Vagina (tissue), 2 donors: ENCODE results near the gene VDR. TPM values are rescaled to one million over a fixed set of nuclear protein-coding genes. Genes with fewer than 3 reads are reported as not detected.
"Not testable (repeated sequence)": the region's sequence is repeated elsewhere in the genome, so short reads cannot be mapped to it uniquely, and the experiment has no call there.

ENCODE experiments used
- DNase-seq, 2 donors: peaks; one replicate each; pipeline ENCODE4 v3.0.0-alpha.2; 2017; ENCODE audit errors: extremely low spot score in 2 of 2
- H3K27ac ChIP-seq: fragments of 200-600 bp; sonication (generic); one replicate; pipeline ENCODE4 v1.5.1; 2019
- H3K27me3 ChIP-seq: fragments of 200-600 bp; sonication (generic); one replicate; pipeline ENCODE4 v1.5.1; 2019
- H3K36me3 ChIP-seq, 2 donors: fragments of 200-600 bp; sonication (generic); one replicate each; pipeline ENCODE4 v1.5.1; 2017 to 2019
- H3K4me1 ChIP-seq: fragments of 200-600 bp; sonication (generic); one replicate; pipeline ENCODE4 v1.5.1; 2019
- H3K4me3 ChIP-seq, 2 donors: fragments of 200-600 bp; sonication (generic); 1 replicate in 1 of 2; 2 replicates in 1 of 2; pipeline ENCODE4 v1.5.1; 2016 to 2019
- H3K9me3 ChIP-seq: fragments of 200-600 bp; sonication (generic); one replicate; pipeline ENCODE4 v1.5.1; 2019
- POLR2A ChIP-seq, 2 donors: fragments of 450-650 bp; IDR thresholded peaks; one replicate each; pipeline ENCODE4 v1.6.1; 2017; ENCODE audit warnings: antibody characterized with exemption in 2 of 2, mild to moderate bottlenecking in 2 of 2, moderate library complexity in 2 of 2
- POLR2AphosphoS5 ChIP-seq, 2 donors: sonication (generic); formaldehyde crosslinking; IDR thresholded peaks; one replicate each; pipeline ENCODE4 v1.9.0; 2017; ENCODE audit warnings: antibody characterized with exemption in 2 of 2, mild to moderate bottlenecking in 2 of 2, low read depth in 1 of 2; ENCODE audit not compliant: insufficient read depth in 1 of 2
- intact Hi-C: fragments of 100-400 bp; cut with DNase I; formaldehyde crosslinking; loops from one replicate; pipeline ENCODE4 v1.15.1; 2023
- total RNA-seq: library from RNA; depleted of rRNA; stranded (reverse); fragments of >200 nt; gene quantifications from one replicate; pipeline ENCODE4 v1.2.3, GENCODE V29; 2016
- TF ChIP-seq, protein P1 (sequence below), 3 experiments: fragments of 450-650 bp in 2 of 3; fragments of 200-600 bp in 1 of 3; sonication (generic) in 1 of 3; IDR thresholded peaks; one replicate each; pipeline ENCODE4 v1.5.1; 2017 to 2019; ENCODE audit warnings: antibody characterized with exemption in 3 of 3, mild to moderate bottlenecking in 2 of 3, moderate library complexity in 2 of 3

VDR gene
- total RNA-seq, 1 donor from 2014 or later: 23.6 TPM

GRCh38 chr12:47811581-47812484 is 93.0 kb downstream of the VDR start:
- intact Hi-C loops: no loop called here
- no peaks in the 10 kb centered on the region for H3K36me3 ChIP-seq
- DNase-seq: no peak
- H3K27me3 ChIP-seq: no peaks in the 10 kb centered on the region
- H3K4me1 ChIP-seq: peaks cover 100% of the 10 kb centered on the region
- no peaks in the 10 kb centered on the region for H3K9me3 ChIP-seq
- H3K27ac ChIP-seq: peak overlapping the region; percentile 99
- peak overlapping the region in 1 of 2 donors; percentile 43 for H3K4me3 ChIP-seq
- peak; percentile 37 to 88 for TF ChIP-seq POLR2AphosphoS5 (IDR thresholded peaks at IDR 0.05; ENCODE audit: insufficient read depth in 1 of 2, low read depth in 1 of 2)
- TF ChIP-seq, protein P1, sequence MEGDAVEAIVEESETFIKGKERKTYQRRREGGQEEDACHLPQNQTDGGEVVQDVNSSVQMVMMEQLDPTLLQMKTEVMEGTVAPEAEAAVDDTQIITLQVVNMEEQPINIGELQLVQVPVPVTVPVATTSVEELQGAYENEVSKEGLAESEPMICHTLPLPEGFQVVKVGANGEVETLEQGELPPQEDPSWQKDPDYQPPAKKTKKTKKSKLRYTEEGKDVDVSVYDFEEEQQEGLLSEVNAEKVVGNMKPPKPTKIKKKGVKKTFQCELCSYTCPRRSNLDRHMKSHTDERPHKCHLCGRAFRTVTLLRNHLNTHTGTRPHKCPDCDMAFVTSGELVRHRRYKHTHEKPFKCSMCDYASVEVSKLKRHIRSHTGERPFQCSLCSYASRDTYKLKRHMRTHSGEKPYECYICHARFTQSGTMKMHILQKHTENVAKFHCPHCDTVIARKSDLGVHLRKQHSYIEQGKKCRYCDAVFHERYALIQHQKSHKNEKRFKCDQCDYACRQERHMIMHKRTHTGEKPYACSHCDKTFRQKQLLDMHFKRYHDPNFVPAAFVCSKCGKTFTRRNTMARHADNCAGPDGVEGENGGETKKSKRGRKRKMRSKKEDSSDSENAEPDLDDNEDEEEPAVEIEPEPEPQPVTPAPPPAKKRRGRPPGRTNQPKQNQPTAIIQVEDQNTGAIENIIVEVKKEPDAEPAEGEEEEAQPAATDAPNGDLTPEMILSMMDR (IDR thresholded peaks at IDR 0.05): no peak
- TF ChIP-seq POLR2A (IDR thresholded peaks at IDR 0.05): no peak

- Histone ChIP-seq H3K27ac (peak overlapping the region; percentile 99), H3K36me3 (no peaks in the 10 kb centered on the region), H3K9me3 (no peaks in the 10 kb centered on the region), H3K4me3 (no peak overlapping the region), H3K27me3 (no peaks in the 10 kb centered on the region), H3K4me1 (peaks cover 100% of the 10 kb centered on the region)
- intact Hi-C loops: no loop called here
- TF ChIP-seq POLR2A (IDR thresholded peaks at IDR 0.05): no peak
- no peak for TF ChIP-seq POLR2AphosphoS5 (IDR thresholded peaks at IDR 0.05; ENCODE audit: insufficient read depth in 1 of 2, low read depth in 1 of 2)
- TF ChIP-seq, protein P1 (IDR thresholded peaks at IDR 0.05): no peak
- no peak for DNase-seq
Observed at GRCh38 chr12:47811072-47811396, 93.8 kb downstream of the VDR start.

DNA sequence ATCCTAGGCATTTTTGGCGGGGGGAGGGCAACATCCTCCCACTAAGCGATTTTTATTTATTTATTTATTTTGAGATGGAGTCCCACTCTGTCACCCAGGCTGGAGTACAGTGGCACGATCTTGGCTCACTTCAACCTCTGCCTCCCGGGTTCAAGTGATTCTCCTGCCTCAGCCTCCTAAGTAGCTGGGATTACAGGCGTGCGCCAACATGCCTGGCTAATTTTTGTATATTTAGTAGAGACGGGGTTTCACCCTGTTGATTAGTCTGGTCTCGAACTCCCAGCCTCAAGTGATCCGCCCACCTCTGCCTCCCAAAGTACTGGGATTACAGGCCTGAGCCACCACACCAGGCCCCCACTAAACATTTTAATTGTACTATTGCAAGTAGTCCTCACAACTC is 95.3 kb downstream of the VDR start:
- H3K9me3 ChIP-seq, H3K27me3 ChIP-seq, DNase-seq, H3K36me3 ChIP-seq, H3K4me3 ChIP-seq, intact Hi-C loops: not testable (repeated sequence)
- Histone ChIP-seq H3K27ac (peak overlapping the region; percentile 99), H3K4me1 (peaks cover 100% of the 10 kb centered on the region)

DNA sequence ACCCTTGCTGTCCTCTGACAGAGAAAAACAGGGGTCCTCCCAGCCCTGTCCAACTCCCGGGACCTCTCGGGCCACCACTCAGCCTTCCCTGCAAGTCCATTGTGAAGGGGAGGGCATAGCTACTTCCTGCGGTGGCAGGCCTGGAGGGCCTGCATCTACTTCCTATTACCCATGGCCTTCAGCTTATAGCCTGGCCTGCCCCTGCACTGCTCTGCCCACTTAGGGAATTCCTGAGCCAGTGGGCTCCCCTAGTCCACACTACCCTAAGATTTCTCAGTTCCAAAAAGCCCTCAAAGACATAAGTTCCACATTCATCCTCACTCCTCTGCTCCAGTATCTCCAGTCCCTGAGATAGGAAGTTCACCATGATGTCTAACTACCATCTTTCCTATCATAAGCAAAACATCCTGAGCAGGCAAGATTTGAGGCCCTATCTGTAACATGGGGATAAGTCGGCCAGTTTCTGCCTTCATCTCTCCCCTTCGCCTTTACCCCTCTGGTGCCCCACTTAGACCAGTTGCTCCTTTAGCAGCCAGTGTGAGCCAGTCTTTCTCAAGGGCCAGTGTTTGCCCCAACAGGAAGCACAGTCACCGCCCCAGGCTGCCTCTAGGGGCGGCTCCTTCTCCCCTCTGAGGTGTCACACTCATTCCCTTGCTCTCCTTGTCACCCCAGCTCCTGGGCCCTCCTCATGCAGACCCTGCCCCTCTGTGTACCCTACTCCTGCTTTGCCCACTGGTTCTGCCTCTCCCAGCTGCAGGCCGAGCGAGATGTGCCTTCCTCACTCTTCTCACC is 96.0 kb downstream of the VDR start:
- DNase-seq: no peak
- peak overlapping the region in 1 of 2 donors; percentile 0 for H3K4me3 ChIP-seq
- no peaks in the 10 kb centered on the region for H3K36me3 ChIP-seq
- H3K9me3 ChIP-seq: no peaks in the 10 kb centered on the region
- intact Hi-C loops: no loop called here
- peaks cover 100% of the 10 kb centered on the region for H3K4me1 ChIP-seq
- peak overlapping the region; percentile 99 for H3K27ac ChIP-seq
- H3K27me3 ChIP-seq: no peaks in the 10 kb centered on the region
- TF ChIP-seq POLR2A (IDR thresholded peaks at IDR 0.05) (no peak), POLR2AphosphoS5 (IDR thresholded peaks at IDR 0.05; ENCODE audit: insufficient read depth in 1 of 2, low read depth in 1 of 2) (no peak)
- TF ChIP-seq, protein P1 (IDR thresholded peaks at IDR 0.05): no peak

- intact Hi-C loops: no loop called here
- peaks cover 100% of the 10 kb centered on the region for H3K4me1 ChIP-seq
- no peaks in the 10 kb centered on the region for H3K9me3 ChIP-seq
- no peak for DNase-seq
- no peaks in the 10 kb centered on the region for H3K36me3 ChIP-seq
- no peaks in the 10 kb centered on the region for H3K27me3 ChIP-seq
- H3K27ac ChIP-seq: peak overlapping the region; percentile 99
- TF ChIP-seq, protein P1 (IDR thresholded peaks at IDR 0.05): no peak
- TF ChIP-seq POLR2AphosphoS5 (IDR thresholded peaks at IDR 0.05; ENCODE audit: insufficient read depth in 1 of 2, low read depth in 1 of 2) (peak in 1 of 2 donors; percentile 55), POLR2A (IDR thresholded peaks at IDR 0.05) (no peak)
- peak overlapping the region in 1 of 2 donors; percentile 0 for H3K4me3 ChIP-seq
Observed at GRCh38 chr12:47808050-47808449, 96.7 kb downstream of the VDR start.
